NCI-H2171 (cell line): ENCODE results near the gene RASSF6.
"Not testable (repeated sequence)": the region's sequence is repeated elsewhere in the genome, so short reads cannot be mapped to it uniquely, and the experiment has no call there.

Experiments
- DNase-seq: peaks from one replicate; lab custom pipeline; 2025; lab: John Stamatoyannopoulos, UW

The RASSF6 gene, protein sequence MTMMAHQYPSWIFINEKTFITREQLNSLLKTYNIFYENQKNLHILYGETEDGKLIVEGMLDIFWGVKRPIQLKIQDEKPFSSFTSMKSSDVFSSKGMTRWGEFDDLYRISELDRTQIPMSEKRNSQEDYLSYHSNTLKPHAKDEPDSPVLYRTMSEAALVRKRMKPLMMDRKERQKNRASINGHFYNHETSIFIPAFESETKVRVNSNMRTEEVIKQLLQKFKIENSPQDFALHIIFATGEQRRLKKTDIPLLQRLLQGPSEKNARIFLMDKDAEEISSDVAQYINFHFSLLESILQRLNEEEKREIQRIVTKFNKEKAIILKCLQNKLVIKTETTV

GRCh38 chr4:73620115-73620792 is at the start of gene RASSF6:
Gene RASSF6 (minus strand): TSS chr4:73620436. CDS start chr4:73611795, 8,641 bp downstream.
- DNase-seq, result peak; percentile 21

DNA sequence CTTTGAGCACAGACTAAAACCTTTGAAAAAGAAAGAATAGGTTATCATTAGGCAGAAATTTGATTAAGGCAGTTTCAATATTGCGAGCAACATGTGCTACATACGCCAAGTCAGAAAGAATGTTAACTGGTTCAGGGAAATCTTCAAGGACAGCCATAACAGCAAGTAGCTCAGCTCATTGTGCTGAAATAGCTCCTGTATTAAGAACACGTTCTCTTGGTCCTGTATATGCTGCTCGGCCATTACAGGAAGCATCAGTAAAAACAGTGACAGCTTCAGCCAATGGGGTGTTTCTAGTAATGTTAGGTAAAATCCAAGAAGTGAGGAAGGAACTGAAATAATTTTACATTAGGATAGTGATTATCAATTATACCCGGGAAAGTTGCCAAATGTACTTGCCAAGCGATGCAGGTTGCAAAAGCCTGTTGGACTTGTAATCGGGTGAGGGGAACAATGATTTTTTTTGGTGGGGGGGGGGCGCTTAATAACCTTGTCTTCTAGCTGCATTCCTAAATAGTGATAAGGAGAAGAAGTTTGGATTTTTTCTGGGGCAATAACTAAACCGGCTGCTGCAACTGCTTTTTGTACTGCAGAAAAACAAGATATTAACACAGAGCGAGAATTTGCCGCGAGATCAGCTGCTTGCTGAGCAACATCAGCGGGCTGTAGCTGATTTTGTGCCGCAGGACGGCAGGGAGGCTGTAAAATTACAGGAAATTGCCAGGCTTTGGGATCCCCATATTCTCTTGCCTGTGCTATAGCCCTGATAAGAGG is 49.4 kb upstream of the RASSF6 start:
- DNase-seq, result no peak

DNA sequence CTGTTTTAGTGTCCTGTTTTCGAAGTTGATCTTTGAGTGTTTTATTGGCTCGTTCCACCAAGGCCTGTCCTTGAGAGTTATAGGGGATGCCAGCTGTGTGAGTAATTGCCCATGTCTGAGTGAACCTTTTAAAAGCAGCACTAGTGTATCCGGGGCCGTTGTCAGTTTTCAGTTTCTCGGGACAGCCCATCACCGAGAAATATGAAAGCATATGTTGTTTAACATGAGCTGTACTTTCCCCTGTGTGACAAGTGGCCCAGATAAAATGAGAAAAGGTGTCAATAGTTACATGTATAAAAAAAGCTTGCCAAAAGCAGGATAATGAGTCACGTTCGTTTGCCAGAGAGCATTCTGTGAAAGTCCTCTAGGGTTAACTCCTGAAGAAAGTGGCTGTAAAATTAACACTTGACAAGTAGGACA is 48.6 kb upstream of the RASSF6 start:
- peak; percentile 24 for DNase-seq

DNA sequence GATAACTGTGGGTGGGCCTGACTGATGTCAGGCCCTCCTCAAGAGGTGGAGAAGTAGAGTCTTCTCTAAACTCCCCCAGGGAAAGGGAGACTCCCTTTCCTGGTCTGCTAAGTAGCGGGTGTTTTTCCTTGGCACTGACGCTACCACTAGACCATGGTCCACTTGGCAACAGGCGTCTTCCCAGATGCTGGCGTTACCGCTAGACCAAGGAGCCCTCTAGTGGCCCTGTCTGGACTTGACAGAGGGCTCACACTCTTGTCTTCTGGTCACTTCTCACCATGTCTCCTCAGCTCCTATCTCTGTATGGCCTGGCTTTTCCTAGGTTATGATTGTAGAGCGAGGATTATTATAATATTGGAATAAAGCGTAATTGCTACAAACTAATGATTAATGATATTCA is 45.7 kb upstream of the RASSF6 start:
- not testable (repeated sequence) for DNase-seq

GRCh38 chr4:73664470-73664869 is 44.2 kb upstream of the RASSF6 start:
- no peak for DNase-seq

GRCh38 chr4:73663576-73663975 is 43.3 kb upstream of the RASSF6 start:
- DNase-seq, result no peak

DNA sequence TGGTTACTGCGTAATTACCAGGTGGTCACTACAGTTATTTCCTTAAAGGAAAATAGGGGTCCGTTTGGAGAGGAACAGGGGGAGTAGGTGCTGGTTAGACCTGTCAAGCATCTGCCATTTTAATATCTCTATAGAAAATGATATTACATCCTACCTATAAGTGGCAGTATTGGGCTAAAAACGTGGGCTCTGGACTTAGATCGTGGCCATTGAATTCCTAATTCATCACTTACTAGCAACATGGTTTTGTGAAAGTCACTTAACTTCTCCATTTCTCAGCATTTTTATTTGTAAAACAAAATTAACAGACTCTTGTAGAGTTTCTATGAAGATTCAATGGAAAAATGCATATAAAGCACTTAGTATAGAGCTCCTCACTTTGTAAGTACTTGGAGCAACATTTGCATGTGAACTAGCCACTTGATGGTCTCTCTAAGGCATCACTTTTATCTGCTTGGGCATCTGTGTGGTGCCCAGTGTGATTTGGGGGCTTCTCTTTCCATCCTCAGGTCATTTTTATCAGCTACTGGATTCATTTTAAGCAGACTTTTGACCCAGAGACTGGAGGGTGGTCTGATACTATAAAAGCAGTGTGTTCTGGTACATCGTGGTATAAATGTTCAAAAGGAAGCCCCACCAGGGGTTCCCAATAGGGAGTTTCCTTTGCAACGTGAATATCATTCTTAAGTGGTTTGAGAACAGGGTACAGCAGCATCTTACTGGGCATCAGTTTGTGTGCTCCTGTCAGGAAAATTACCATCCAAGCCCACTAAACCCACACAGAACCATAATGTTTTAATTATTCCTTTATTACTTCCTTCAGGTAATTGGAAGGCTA is 42.7 kb upstream of the RASSF6 start:
- DNase-seq, result peak; percentile 0

DNA sequence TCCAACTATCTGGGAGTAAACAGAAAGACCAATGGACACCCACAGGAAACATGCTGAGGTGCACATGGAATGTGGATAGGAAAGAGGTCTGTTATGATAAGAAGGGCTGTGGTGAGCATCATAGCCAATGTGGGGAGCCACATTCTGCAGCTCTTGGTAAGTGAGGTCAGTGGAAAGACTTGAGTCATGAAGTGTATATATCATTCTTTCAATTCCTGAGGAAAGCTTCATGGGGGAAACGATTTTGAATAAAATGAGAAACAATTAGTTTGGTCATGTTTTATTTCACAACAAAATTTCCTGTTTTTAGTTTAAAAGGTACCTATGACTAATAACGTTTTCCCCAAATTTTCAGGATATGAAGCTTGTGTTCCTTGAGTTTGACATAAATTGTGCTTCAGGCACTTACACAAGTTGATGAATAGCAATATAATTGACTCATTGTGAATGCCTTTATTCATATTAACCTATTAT is 41.4 kb upstream of the RASSF6 start:
- DNase-seq, result no peak

- no peak for DNase-seq
These were observed 40.6 kb upstream of the RASSF6 start for GRCh38 chr4:73660808-73661207.

GRCh38 chr4:73653695-73654106 is 33.5 kb upstream of the RASSF6 start:
- DNase-seq, result peak; percentile 25

GRCh38 chr4:73650250-73650649 is 30.0 kb upstream of the RASSF6 start:
- no peak for DNase-seq

DNA sequence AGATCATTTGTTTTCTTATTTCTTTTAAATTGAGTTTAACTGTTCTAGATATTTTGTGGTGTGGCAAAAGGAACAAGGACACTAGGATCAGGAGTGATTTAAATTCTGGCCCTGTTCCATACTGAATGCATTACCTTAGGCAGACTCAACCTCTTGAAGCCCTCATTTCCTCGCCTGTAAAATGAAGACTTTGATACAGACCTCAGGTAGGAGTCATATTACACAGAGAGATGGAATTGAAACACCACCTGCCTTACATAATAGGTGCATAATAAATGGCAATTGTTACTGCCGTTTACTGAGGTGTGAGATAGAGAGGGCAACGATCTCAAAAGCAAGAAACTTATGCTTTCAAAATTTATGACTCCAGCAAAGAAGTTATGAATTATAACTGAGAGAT is 28.2 kb upstream of the RASSF6 start:
- peak; percentile 10 for DNase-seq

- DNase-seq, result no peak
These were observed 25.9 kb upstream of the RASSF6 start for GRCh38 chr4:73646117-73646516.

GRCh38 chr4:73631565-73632226 is 11.5 kb upstream of the RASSF6 start:
- no peak for DNase-seq

GRCh38 chr4:73628834-73629233 is 8.6 kb upstream of the RASSF6 start:
- DNase-seq, result not testable (repeated sequence)

DNA sequence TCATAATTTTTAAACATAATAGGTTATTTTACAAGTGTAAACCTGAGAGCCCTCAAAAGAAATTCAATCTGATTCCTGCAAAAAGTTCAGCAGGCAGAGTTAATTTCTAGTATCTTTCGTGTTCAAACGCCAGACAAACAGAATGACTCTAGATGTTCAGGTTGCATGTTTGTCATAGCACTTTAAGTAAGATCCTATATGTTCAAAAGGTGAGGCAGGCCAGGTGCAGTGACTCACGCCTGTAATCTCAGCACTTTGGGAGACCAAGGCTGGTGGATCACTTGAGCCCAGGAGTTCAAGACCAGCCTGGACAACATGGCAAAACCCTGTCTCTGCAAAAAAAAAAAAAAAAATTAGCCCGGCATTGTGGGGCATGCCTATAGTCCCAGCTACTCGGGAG is 1.1 kb upstream of the RASSF6 start:
- DNase-seq, result no peak

- DNase-seq, result no peak
These were observed 890 bp downstream of the RASSF6 start for GRCh38 chr4:73619346-73619745.

GRCh38 chr4:73617256-73617655 is 3.0 kb downstream of the RASSF6 start:
- no peak for DNase-seq

DNA sequence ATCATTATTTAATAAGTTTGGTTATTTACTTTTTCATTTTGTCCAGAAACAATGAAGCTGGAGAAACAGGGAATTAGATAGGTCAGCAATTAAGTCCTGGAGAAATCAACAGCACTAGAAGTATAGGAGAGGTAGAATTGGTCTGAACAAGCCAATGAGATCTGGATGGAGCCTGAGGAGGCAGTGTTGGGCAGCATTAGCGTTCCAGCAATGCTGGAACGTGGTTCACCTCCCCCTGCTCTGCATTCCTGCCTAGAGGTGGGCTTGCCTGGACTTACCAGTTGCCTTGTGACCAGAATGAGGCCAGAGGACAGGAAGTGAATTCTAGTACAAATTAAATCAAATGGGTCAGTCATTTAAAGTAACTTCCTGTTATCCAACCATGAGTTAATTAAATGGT is 4.6 kb downstream of the RASSF6 start:
- DNase-seq, result no peak

- DNase-seq, result no peak
These were observed 5.8 kb downstream of the RASSF6 start for GRCh38 chr4:73614311-73614867.

GRCh38 chr4:73613130-73613529 is 7.1 kb downstream of the RASSF6 start:
- no peak for DNase-seq
